SK-N-SH (cell line): ENCODE measurements around the gene PARS2. TPM values are rescaled to one million over a fixed set of nuclear protein-coding genes. Genes with fewer than 3 reads are reported as not detected.

Source experiments
- CTCF ChIA-PET: fragments of 300-600, 350-600 bp; formaldehyde crosslinking; extraction: SDS; loops from one replicate; lab custom pipeline; 2021; lab: Yijun Ruan, JAX
- POLR2A ChIA-PET: fragments of 350-600 bp; sonication (Branson Sonifier 250); formaldehyde crosslinking; extraction: SDS; loops from one replicate; lab custom pipeline; 2020; ENCODE audit warnings: antibody characterized with exemption, inconsistent platforms; lab: Yijun Ruan, JAX
- DNase-seq: peaks from one replicate; pipeline ENCODE4 v3.0.0; 2012
- H2AFZ ChIP-seq: fragments of 200-600 bp; sonication (generic); 2 replicates; pipeline ENCODE4 v1.8.1; 2016; ENCODE audit warnings: antibody characterized with exemption, mild to moderate bottlenecking, low read depth
- H3F3A ChIP-seq: fragments of 200-600 bp; sonication (generic); replicated peaks from 2 replicates; pipeline ENCODE3; 2016; ENCODE audit warnings: antibody characterized with exemption, mild to moderate bottlenecking; ENCODE audit not compliant: insufficient read depth
- H3K27ac ChIP-seq, 2 experiments: fragments of 200-500 bp in 1 of 2; fragments of 200-600 bp in 1 of 2; sonication (Bioruptor generic) in 1 of 2; sonication (generic), shearing (Covaris generic) in 1 of 2; 2 replicates each; pipeline versions ENCODE4 v1.5.1 to v1.6.1; 2014 to 2016; ENCODE audit warnings: low read depth in 2 of 2, inconsistent platforms in 1 of 2, low read length in 1 of 2, mild to moderate bottlenecking in 1 of 2, mixed read lengths in 1 of 2
- H3K27me3 ChIP-seq: fragments of 200-600 bp; sonication (generic), shearing (Covaris generic); 2 replicates; pipeline ENCODE4 v1.6.1; 2016; ENCODE audit warnings: mixed run types; ENCODE audit not compliant: insufficient read depth
- H3K36me3 ChIP-seq, 2 experiments: fragments of 200-500 bp in 1 of 2; fragments of 200-600 bp in 1 of 2; sonication (Bioruptor generic) in 1 of 2; sonication (generic) in 1 of 2; replicated peaks in 1 of 2; 2 replicates each; pipeline versions ENCODE3 to v1.5.1; 2014 to 2016; ENCODE audit warnings: low read length in 1 of 2, mild to moderate bottlenecking in 1 of 2; ENCODE audit not compliant: insufficient read depth in 2 of 2, control insufficient read depth in 1 of 2
- H3K4me1 ChIP-seq, 2 experiments: fragments of 200-500 bp in 1 of 2; fragments of 200-600 bp in 1 of 2; sonication (Bioruptor generic) in 1 of 2; sonication (generic), shearing (Covaris generic) in 1 of 2; 2 replicates each; pipeline versions ENCODE4 v1.5.1 to v1.6.1; 2014 to 2016; ENCODE audit warnings: low read depth in 1 of 2, low read length in 1 of 2, mixed run types in 1 of 2; ENCODE audit not compliant: insufficient read depth in 2 of 2, control insufficient read depth in 1 of 2
- H3K4me2 ChIP-seq: fragments of 200-600 bp; sonication (generic), shearing (Covaris generic); 2 replicates; pipeline ENCODE4 v1.6.1; 2017; ENCODE audit warnings: mixed run types
- H3K4me3 ChIP-seq, 2 experiments: fragments of 200-500 bp in 1 of 2; fragments of 200-600 bp in 1 of 2; sonication (Bioruptor generic) in 1 of 2; sonication (generic), shearing (Covaris generic) in 1 of 2; 2 replicates each; pipeline versions ENCODE4 v1.5.1 to v1.8.1; 2014 to 2016; ENCODE audit warnings: low read depth in 2 of 2, inconsistent platforms in 1 of 2, low read length in 1 of 2, mild to moderate bottlenecking in 1 of 2, mixed read lengths in 1 of 2, moderate library complexity in 1 of 2
- H3K79me2 ChIP-seq: fragments of 200-600 bp; sonication (generic); 2 replicates; pipeline ENCODE4 v1.8.1; 2017; ENCODE audit warnings: mild to moderate bottlenecking; ENCODE audit not compliant: insufficient read depth
- H3K9ac ChIP-seq: fragments of 200-600 bp; sonication (generic); 2 replicates; pipeline ENCODE4 v1.6.1; 2017; ENCODE audit warnings: mixed run types
- H3K9me2 ChIP-seq: fragments of 200-600 bp; sonication (generic); 2 replicates; pipeline ENCODE4 v1.6.1; 2017; ENCODE audit warnings: mixed run types
- H3K9me3 ChIP-seq: fragments of 200-600 bp; sonication (generic); 2 replicates; pipeline ENCODE4 v1.6.1; 2017; ENCODE audit warnings: mixed run types, mild to moderate bottlenecking, moderate library complexity
- H4K20me1 ChIP-seq: fragments of 200-600 bp; sonication (generic); 2 replicates; pipeline ENCODE4 v1.6.1; 2017; ENCODE audit warnings: mild to moderate bottlenecking, mixed run types; ENCODE audit not compliant: insufficient read depth
- ELF1 ChIP-seq: IDR thresholded peaks from 2 replicates; pipeline ENCODE4 v1.4.0; 2012
- EZH2phosphoT487 ChIP-seq: fragments of 200-600 bp; sonication (generic); IDR thresholded peaks from 2 replicates; pipeline ENCODE4 v1.6.1; 2017; ENCODE audit warnings: low read depth, mixed run types, mild to moderate bottlenecking, antibody characterized with exemption, moderate library complexity, borderline replicate concordance
- FOXJ3 ChIP-seq: sonication (generic); formaldehyde crosslinking; IDR thresholded peaks from 2 replicates; pipeline ENCODE4 v1.5.1; 2020; ENCODE audit warnings: mild to moderate bottlenecking, missing genetic modification reagents
- FOXM1 ChIP-seq: IDR thresholded peaks from 2 replicates; pipeline ENCODE4 v1.4.0; 2012; ENCODE audit warnings: low read depth, mild to moderate bottlenecking
- GABPA ChIP-seq: IDR thresholded peaks from 2 replicates; pipeline ENCODE4 v1.4.0; 2012; ENCODE audit warnings: low read depth, mild to moderate bottlenecking
- GATA2 ChIP-seq: sonication (generic); formaldehyde crosslinking; IDR thresholded peaks from 2 replicates; pipeline ENCODE4 v1.5.0; 2020; ENCODE audit warnings: mild to moderate bottlenecking, missing genetic modification reagents
- MXI1 ChIP-seq: IDR thresholded peaks from 2 replicates; pipeline ENCODE4 v1.6.1; 2012; ENCODE audit warnings: mild to moderate bottlenecking, low read depth, low read length, improper control_type of control experiment
- NRF1 ChIP-seq: IDR thresholded peaks from 2 replicates; pipeline ENCODE4 v1.6.1; 2012; ENCODE audit warnings: low read depth, mild to moderate bottlenecking, low read length
- RAD21 ChIP-seq: IDR thresholded peaks from 2 replicates; pipeline ENCODE4 v1.6.1; 2012; ENCODE audit warnings: mild to moderate bottlenecking, low read length
- RCOR1 ChIP-seq: fragments of 150-350 bp; IDR thresholded peaks from 2 replicates; pipeline ENCODE4 v1.6.1; 2017; ENCODE audit warnings: antibody characterized with exemption, low read length
- RFX5 ChIP-seq: IDR thresholded peaks from 2 replicates; pipeline ENCODE4 v1.6.1; 2012; ENCODE audit warnings: mild to moderate bottlenecking, improper control_type of control experiment, low read length
- RXRA ChIP-seq: IDR thresholded peaks from 2 replicates; pipeline ENCODE4 v1.4.0; 2012; ENCODE audit warnings: low read depth, mild to moderate bottlenecking, borderline replicate concordance
- SIN3A ChIP-seq: IDR thresholded peaks from 2 replicates; pipeline ENCODE4 v1.6.1; 2012; ENCODE audit warnings: low read depth, mild to moderate bottlenecking, low read length, moderate library complexity, borderline replicate concordance
- SMC3 ChIP-seq: IDR thresholded peaks from 2 replicates; pipeline ENCODE4 v1.6.1; 2012; ENCODE audit warnings: low read depth, low read length, improper control_type of control experiment
- TAF1 ChIP-seq: IDR thresholded peaks from 2 replicates; pipeline ENCODE4 v1.6.1; 2012; ENCODE audit warnings: low read depth, mild to moderate bottlenecking, low read length, moderate library complexity, borderline replicate concordance
- YY1 ChIP-seq: IDR thresholded peaks from 2 replicates; pipeline ENCODE4 v1.4.0; 2012; ENCODE audit warnings: low read depth, mild to moderate bottlenecking
- WGBS: methylation state at CpG from one replicate; pipeline ENCODE4 v1.1.6; 2017; ENCODE audit warnings: low lambda C conversion rate; 5-methylcytosine and 5-hydroxymethylcytosine counted together
- polyA plus RNA-seq, 3 experiments: library from polyadenylated mRNA; depleted of rRNA; stranded (reverse); fragments of >200 nt; gene quantifications; 2 replicates each; pipeline ENCODE4 v1.2.3, GENCODE V29; 2012
- TF ChIP-seq, protein P1 (sequence below): IDR thresholded peaks from 2 replicates; pipeline ENCODE4 v1.4.0; 2012; ENCODE audit warnings: low read depth
- TF ChIP-seq, protein P2 (sequence below): IDR thresholded peaks from 2 replicates; pipeline ENCODE4 v1.4.0; 2012; ENCODE audit warnings: low read depth, borderline replicate concordance
- TF ChIP-seq, protein P3 (sequence below): IDR thresholded peaks from 2 replicates; pipeline ENCODE4 v1.4.0; 2012; ENCODE audit warnings: low read depth, borderline replicate concordance

PARS2 gene
- polyA plus RNA-seq, 1 of the 3 experiments (the other 2 are of a cell fraction) = 3.2 TPM

DNA sequence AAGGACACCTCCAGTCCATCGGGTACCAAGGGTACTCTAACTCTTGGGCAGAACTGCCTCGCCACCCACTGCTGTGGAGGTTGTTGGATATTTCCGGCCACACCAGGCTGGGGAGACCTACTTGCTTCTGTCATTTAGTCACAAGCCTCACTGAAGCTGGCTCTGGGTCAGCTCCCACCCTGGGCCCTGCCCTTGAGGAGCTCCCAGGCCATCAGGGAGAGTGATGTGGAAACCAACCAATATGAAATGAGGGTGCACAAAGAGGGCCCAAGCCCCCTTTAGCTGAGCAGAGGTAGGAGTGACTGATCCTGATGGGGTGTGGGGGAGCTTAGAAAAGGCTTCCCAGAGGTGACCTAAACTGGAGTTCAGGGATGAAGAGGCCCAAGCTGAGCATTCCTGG is 19.6 kb downstream of the PARS2 start:
- H3K9ac ChIP-seq = no peak overlapping the region
- no peaks in the 10 kb centered on the region for H3K27me3 ChIP-seq
- no peak overlapping the region for H3K27ac ChIP-seq
- POLR2A ChIA-PET = interaction anchor here (1.1 kb wide), 1 partner anchor 32 kb away, joined by 3 read pairs; no protein-coding TSS in a partner anchor
- no peaks in the 10 kb centered on the region; a peak in 1 of 4 replicates for H3K4me1 ChIP-seq
- peaks cover 0 to 27% of the 10 kb centered on the region in 2 experiments for H3K36me3 ChIP-seq
- DNase-seq = no peak
- CTCF ChIA-PET = interaction anchor here (2.2 kb wide), 1 partner anchor 16 kb away, joined by 6 read pairs; no protein-coding TSS in a partner anchor
- no peak overlapping the region for H3K4me2 ChIP-seq
- 100% methylated on average over 1 of the region's 3 CpGs for WGBS
- no peak overlapping the region for H3K4me3 ChIP-seq
- no peaks in the 10 kb centered on the region for H4K20me1 ChIP-seq
- H3K79me2 ChIP-seq = no peaks in the 10 kb centered on the region
- no peaks in the 10 kb centered on the region for H3K9me2 ChIP-seq
- no peaks in the 10 kb centered on the region for H3F3A ChIP-seq
- TF ChIP-seq RAD21 = no peak
- TF ChIP-seq GABPA = no peak
- TF ChIP-seq ELF1 = no peak
- TF ChIP-seq, protein P1, sequence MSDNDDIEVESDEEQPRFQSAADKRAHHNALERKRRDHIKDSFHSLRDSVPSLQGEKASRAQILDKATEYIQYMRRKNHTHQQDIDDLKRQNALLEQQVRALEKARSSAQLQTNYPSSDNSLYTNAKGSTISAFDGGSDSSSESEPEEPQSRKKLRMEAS = no peak
- no peak for TF ChIP-seq TAF1
- TF ChIP-seq RXRA = no peak
- TF ChIP-seq GATA2 (CRISPR knock-in tag) = no peak
- TF ChIP-seq, protein P2, sequence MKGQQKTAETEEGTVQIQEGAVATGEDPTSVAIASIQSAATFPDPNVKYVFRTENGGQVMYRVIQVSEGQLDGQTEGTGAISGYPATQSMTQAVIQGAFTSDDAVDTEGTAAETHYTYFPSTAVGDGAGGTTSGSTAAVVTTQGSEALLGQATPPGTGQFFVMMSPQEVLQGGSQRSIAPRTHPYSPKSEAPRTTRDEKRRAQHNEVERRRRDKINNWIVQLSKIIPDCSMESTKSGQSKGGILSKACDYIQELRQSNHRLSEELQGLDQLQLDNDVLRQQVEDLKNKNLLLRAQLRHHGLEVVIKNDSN = no peak
- no peak for TF ChIP-seq SIN3A
- TF ChIP-seq YY1 = no peak
- TF ChIP-seq MXI1 = no peak
- TF ChIP-seq RCOR1 = no peak
- no peak for TF ChIP-seq FOXM1
- TF ChIP-seq SMC3 = no peak
- TF ChIP-seq FOXJ3 (CRISPR knock-in tag) = no peak
- TF ChIP-seq NRF1 = no peak
- TF ChIP-seq RFX5 = no peak
- TF ChIP-seq, protein P3, sequence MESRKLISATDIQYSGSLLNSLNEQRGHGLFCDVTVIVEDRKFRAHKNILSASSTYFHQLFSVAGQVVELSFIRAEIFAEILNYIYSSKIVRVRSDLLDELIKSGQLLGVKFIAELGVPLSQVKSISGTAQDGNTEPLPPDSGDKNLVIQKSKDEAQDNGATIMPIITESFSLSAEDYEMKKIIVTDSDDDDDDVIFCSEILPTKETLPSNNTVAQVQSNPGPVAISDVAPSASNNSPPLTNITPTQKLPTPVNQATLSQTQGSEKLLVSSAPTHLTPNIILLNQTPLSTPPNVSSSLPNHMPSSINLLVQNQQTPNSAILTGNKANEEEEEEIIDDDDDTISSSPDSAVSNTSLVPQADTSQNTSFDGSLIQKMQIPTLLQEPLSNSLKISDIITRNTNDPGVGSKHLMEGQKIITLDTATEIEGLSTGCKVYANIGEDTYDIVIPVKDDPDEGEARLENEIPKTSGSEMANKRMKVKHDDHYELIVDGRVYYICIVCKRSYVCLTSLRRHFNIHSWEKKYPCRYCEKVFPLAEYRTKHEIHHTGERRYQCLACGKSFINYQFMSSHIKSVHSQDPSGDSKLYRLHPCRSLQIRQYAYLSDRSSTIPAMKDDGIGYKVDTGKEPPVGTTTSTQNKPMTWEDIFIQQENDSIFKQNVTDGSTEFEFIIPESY = no peak
- no peak for TF ChIP-seq EZH2phosphoT487
- TF ChIP-seq, all 33 proteins: peak for 0
- Histone ChIP-seq H2AFZ (no peak overlapping the region), H3K9me3 (no peaks in the 10 kb centered on the region)
